GM12878 (cell line): ENCODE results near the gene EXOC4. TPM values are rescaled to one million over a fixed set of nuclear protein-coding genes. Genes with fewer than 3 reads are reported as not detected.

Experiments
- CHD1 ChIP-seq: IDR thresholded peaks from 2 replicates; pipeline ENCODE4 v1.6.1; 2012; ENCODE audit warnings: low read depth, low read length, improper control_type of control experiment
- MTA3 ChIP-seq: IDR thresholded peaks from 2 replicates; pipeline ENCODE4 v1.6.1; 2012; ENCODE audit warnings: low read length, inconsistent platforms, borderline replicate concordance
- NFXL1 ChIP-seq: fragments of 450-650 bp; IDR thresholded peaks from 2 replicates; pipeline ENCODE4 v1.6.1; 2017; ENCODE audit warnings: antibody characterized with exemption, mild to moderate bottlenecking, borderline replicate concordance
- POU2F2 ChIP-seq: IDR thresholded peaks from 3 replicates; pipeline ENCODE4 v1.6.1; 2011; ENCODE audit warnings: low read depth, mild to moderate bottlenecking, low read length, borderline replicate concordance
- polyA plus RNA-seq, 11 experiments: library from polyadenylated mRNA; depleted of rRNA in 4 of 11; unstranded in 6 of 11; stranded (reverse) in 5 of 11; fragments of >200 nt; fragmentation: Nextera tagmentation in 4 of 11; fragmentation: Illumina TruSeq in 1 of 11; extraction: Ambion mirVana in 4 of 11; extraction: Trizol in 1 of 11; gene quantifications; 1 replicate in 1 of 11; 2 replicates in 10 of 11; pipeline versions ENCODE4 v1.2.1 to v1.2.3, GENCODE V29; 2011 to 2016; ENCODE audit warnings: inconsistent platforms in 2 of 11, missing spikeins in 2 of 11, low read depth in 1 of 11
- total RNA-seq, 4 experiments: library from RNA; depleted of rRNA in 3 of 4; stranded (reverse); fragments of >200 nt in 3 of 4; fragmentation: Illumina TruSeq in 1 of 4; extraction: Trizol in 1 of 4; gene quantifications; 2 replicates each; pipeline versions ENCODE4 v1.2.1 to v1.2.3, GENCODE V29; 2013 to 2021
- TF ChIP-seq, protein P1 (sequence below): fragments of 450-650 bp; IDR thresholded peaks from 2 replicates; pipeline ENCODE4 v1.6.1; 2017; ENCODE audit warnings: mild to moderate bottlenecking, low read depth, inconsistent platforms; ENCODE audit not compliant: poor library complexity, severe bottlenecking
- TF ChIP-seq, protein P2 (sequence below): fragments of 150-350 bp; IDR thresholded peaks from 2 replicates; pipeline ENCODE4 v1.6.1; 2016; ENCODE audit warnings: low read depth, low read length

EXOC4 gene
- total and polyA plus RNA-seq, 10 of the 15 experiments (the other 5 are each of a cell fraction or from before 2014, with no cell fraction given), result 13.2 to 44.5 (median 29.6) TPM

GRCh38 chr7:133859871-133860450 lies 607.1 kb downstream of the EXOC4 start (continued):
- TF ChIP-seq, protein P1, sequence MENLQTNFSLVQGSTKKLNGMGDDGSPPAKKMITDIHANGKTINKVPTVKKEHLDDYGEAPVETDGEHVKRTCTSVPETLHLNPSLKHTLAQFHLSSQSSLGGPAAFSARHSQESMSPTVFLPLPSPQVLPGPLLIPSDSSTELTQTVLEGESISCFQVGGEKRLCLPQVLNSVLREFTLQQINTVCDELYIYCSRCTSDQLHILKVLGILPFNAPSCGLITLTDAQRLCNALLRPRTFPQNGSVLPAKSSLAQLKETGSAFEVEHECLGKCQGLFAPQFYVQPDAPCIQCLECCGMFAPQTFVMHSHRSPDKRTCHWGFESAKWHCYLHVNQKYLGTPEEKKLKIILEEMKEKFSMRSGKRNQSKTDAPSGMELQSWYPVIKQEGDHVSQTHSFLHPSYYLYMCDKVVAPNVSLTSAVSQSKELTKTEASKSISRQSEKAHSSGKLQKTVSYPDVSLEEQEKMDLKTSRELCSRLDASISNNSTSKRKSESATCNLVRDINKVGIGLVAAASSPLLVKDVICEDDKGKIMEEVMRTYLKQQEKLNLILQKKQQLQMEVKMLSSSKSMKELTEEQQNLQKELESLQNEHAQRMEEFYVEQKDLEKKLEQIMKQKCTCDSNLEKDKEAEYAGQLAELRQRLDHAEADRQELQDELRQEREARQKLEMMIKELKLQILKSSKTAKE, result no peak
- no peak for TF ChIP-seq CHD1
- no peak for TF ChIP-seq POU2F2
- TF ChIP-seq, protein P2, sequence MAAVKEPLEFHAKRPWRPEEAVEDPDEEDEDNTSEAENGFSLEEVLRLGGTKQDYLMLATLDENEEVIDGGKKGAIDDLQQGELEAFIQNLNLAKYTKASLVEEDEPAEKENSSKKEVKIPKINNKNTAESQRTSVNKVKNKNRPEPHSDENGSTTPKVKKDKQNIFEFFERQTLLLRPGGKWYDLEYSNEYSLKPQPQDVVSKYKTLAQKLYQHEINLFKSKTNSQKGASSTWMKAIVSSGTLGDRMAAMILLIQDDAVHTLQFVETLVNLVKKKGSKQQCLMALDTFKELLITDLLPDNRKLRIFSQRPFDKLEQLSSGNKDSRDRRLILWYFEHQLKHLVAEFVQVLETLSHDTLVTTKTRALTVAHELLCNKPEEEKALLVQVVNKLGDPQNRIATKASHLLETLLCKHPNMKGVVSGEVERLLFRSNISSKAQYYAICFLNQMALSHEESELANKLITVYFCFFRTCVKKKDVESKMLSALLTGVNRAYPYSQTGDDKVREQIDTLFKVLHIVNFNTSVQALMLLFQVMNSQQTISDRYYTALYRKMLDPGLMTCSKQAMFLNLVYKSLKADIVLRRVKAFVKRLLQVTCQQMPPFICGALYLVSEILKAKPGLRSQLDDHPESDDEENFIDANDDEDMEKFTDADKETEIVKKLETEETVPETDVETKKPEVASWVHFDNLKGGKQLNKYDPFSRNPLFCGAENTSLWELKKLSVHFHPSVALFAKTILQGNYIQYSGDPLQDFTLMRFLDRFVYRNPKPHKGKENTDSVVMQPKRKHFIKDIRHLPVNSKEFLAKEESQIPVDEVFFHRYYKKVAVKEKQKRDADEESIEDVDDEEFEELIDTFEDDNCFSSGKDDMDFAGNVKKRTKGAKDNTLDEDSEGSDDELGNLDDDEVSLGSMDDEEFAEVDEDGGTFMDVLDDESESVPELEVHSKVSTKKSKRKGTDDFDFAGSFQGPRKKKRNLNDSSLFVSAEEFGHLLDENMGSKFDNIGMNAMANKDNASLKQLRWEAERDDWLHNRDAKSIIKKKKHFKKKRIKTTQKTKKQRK, result no peak
- TF ChIP-seq NFXL1, result no peak
- TF ChIP-seq MTA3, result no peak
